ENCODE data around the gene CEP63. TPM values are rescaled to one million over a fixed set of nuclear protein-coding genes. Genes with fewer than 3 reads are reported as not detected.
A peak's percentile ranks its signal among the peaks of the same experiment; 100 is the strongest.

CEP63 gene
- polyA plus RNA-seq, 1 experiment = 16.3 TPM

DNA sequence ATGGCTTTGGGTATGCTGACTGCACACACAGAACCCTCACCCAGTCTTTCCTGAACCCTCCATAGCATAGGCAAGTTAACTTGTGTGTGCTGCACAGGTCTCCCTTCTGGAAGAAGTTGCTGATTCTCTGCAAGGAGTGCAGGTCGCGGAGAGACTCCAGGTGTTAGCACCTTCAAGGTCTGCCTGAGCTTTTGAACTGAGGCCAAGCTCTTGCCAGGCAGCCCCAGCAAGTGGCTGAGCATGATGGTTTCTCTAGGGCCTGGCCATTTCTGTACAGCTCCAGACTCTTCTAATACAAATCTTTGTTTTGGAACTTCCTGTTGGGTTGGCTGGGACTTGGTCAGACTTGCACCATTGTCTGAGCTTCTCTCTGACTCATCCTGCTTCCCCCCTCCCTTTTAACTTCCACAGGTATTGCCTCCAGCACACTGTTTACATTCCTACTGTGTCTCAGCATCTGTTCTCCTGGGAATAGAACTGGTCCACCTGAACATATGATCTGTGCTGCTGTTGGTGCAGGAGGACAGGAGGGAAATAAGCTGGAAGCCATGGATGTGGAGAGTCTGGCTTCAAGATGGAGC is 111.6 kb downstream of the CEP63 start:
- TF ChIP-seq, protein P1, sequence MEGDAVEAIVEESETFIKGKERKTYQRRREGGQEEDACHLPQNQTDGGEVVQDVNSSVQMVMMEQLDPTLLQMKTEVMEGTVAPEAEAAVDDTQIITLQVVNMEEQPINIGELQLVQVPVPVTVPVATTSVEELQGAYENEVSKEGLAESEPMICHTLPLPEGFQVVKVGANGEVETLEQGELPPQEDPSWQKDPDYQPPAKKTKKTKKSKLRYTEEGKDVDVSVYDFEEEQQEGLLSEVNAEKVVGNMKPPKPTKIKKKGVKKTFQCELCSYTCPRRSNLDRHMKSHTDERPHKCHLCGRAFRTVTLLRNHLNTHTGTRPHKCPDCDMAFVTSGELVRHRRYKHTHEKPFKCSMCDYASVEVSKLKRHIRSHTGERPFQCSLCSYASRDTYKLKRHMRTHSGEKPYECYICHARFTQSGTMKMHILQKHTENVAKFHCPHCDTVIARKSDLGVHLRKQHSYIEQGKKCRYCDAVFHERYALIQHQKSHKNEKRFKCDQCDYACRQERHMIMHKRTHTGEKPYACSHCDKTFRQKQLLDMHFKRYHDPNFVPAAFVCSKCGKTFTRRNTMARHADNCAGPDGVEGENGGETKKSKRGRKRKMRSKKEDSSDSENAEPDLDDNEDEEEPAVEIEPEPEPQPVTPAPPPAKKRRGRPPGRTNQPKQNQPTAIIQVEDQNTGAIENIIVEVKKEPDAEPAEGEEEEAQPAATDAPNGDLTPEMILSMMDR (IDR thresholded peaks at IDR 0.05; ENCODE audit: low read depth, low read length) = no peak
- DNase-seq (ENCODE audit: low read depth, low spot score) = no peak
- no peak overlapping the region for H3K27ac ChIP-seq (ENCODE audit: low read depth, low read length)
- peaks cover 17% of the 10 kb centered on the region for H3K27me3 ChIP-seq (ENCODE audit: control insufficient read depth, insufficient read depth, low read length)
- CTCF ChIA-PET = interaction anchor here (0.5 to 7.8 kb wide), 2 partner anchors 158 to 908 kb away, joined by 3 to 131 read pairs; no protein-coding TSS in a partner anchor
- POLR2A ChIA-PET = no interaction called here
- no peaks in the 10 kb centered on the region for H3K9me3 ChIP-seq (ENCODE audit: control insufficient read depth, insufficient read depth, low read length)
- H3K4me3 ChIP-seq (ENCODE audit: low read depth, low read length) = no peak overlapping the region

DNA sequence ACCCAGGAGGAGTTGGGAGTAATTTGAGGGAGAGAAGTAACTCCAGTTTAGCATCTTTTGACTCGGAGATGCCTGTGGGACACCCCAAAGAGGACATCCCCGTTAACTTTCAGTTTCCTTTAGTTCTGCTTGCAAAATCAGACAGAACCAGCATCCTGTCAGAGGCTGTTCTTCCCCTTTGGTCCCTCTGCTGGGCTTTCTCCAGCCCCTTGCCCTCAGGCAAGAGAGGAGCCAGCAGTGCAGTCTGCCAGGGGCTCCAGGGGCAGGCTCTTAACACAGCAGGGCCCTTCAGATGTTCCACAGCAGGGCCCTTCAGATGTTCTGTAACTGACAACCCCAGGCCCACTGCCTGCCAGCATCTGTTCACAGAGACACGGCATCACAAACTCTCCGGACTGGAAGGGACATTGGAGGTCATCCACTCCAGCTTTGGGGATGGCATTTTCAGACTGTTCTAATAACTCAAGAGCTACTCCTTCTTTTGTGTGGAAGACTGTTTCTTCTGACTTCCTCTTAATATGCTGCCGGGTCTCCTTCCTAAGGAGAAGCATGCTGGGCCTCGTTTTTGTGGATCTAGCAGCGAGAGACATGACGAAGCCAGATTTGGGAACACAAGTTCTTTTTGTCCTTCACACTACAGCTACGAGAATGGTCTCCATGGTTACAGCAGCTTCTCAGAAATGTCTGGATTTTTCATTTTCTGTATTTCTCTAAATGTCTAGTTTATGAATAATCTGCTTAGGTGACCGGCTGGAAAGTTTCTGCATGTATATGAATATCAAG is 113.1 kb downstream of the CEP63 start:
- DNase-seq (ENCODE audit: low read depth, low spot score) = no peak
- ChIA-PET CTCF (interaction anchor here (0.5 to 7.8 kb wide), 5 partner anchors 8 to 196 kb away, joined by 3 to 131 read pairs (median 9); partner anchors contain the start of gene EPHB1), POLR2A (no interaction called here)
- Histone ChIP-seq H3K4me3 (ENCODE audit: low read depth, low read length) (no peak overlapping the region), H3K27me3 (ENCODE audit: control insufficient read depth, insufficient read depth, low read length) (peaks cover 15% of the 10 kb centered on the region), H3K9me3 (ENCODE audit: control insufficient read depth, insufficient read depth, low read length) (no peaks in the 10 kb centered on the region), H3K27ac (ENCODE audit: low read depth, low read length) (no peak overlapping the region)
- TF ChIP-seq, protein P1 (IDR thresholded peaks at IDR 0.05; ENCODE audit: low read depth, low read length) = no peak

DNA sequence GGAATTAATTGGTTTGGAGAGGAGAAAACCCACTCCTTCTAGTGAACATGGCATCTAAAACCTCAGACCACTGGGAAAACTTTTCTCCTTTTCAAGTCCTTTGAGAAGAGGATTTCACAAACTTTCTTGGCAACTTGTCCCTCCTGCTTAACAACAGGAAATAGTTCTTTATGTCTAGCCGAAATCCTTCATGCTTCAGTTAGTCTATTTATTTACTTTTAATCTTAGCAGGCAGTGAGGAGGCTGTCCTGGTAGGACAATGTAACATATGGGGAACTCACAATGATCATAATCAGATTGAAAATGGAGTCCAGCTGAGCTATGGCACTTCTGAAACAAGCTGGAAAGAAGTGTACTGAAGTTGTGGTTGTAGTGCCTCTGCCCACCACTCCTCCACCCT is 114.3 kb downstream of the CEP63 start:
- POLR2A ChIA-PET = no interaction called here
- TF ChIP-seq, protein P1 (IDR thresholded peaks at IDR 0.05; ENCODE audit: low read depth, low read length) = no peak
- Histone ChIP-seq H3K4me3 (ENCODE audit: low read depth, low read length) (no peak overlapping the region), H3K27ac (ENCODE audit: low read depth, low read length) (no peak overlapping the region), H3K9me3 (ENCODE audit: control insufficient read depth, insufficient read depth, low read length) (no peaks in the 10 kb centered on the region), H3K27me3 (ENCODE audit: control insufficient read depth, insufficient read depth, low read length) (peaks cover 9% of the 10 kb centered on the region)
- no peak for DNase-seq (ENCODE audit: low read depth, low spot score)
- CTCF ChIA-PET = interaction anchor here (0.6 to 7.8 kb wide), 35 partner anchors 8 to 1295 kb away, joined by 3 to 131 read pairs (median 4); partner anchors contain the start of gene KY

DNA sequence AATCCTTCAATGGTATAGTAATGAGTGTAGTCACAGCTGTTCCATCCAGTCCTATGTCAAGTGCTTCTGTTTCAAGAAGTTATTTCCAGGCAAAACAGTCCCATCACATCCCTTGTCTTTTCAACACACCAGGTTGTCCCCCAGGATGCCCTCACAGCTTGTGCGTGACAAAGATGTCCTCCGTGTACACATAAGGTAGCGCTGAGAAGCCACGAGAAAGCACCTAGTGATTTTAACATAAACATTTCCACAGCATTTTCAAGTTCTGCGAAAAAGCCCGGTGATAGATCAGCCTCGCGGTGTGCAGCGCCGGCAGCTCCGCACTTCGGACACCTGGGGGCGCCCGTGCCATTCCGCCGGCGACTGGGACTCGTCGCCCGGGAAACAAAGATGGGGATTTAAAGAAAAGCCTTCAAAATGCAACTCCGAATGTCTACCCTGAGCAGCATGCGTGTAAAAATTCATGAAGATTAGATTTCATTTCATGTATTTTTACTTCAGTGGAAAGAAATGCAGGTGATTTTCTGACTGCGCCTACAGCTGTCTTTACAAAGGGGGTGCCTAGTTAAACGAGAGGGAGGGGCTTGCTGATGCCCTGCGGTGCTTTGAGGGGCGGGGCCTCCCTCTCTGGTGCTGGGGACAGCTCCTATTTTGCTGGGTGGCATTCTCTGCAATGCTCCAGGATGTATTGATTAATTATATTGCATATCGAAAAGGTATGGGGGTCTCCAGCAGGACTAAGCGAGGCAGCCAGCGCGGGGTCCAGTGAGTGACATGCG is 115.0 kb downstream of the CEP63 start:
- Histone ChIP-seq H3K9me3 (ENCODE audit: control insufficient read depth, insufficient read depth, low read length) (no peaks in the 10 kb centered on the region), H3K27me3 (ENCODE audit: control insufficient read depth, insufficient read depth, low read length) (peaks cover 10% of the 10 kb centered on the region), H3K27ac (ENCODE audit: low read depth, low read length) (no peak overlapping the region), H3K4me3 (ENCODE audit: low read depth, low read length) (peak overlapping the region; percentile 23)
- POLR2A ChIA-PET = no interaction called here
- CTCF ChIA-PET = interaction anchor here (0.6 to 7.8 kb wide), 37 partner anchors 8 to 1652 kb away, joined by 3 to 131 read pairs (median 4); partner anchors contain the start of genes EPHB1 and KY
- TF ChIP-seq, protein P1 (IDR thresholded peaks at IDR 0.05; ENCODE audit: low read depth, low read length) = peak; percentile 100
- DNase-seq (ENCODE audit: low read depth, low spot score) = no peak
